AG10803 (cell line): ENCODE data around the gene SPSB4.
"Not testable (repeated sequence)": the region's sequence is repeated elsewhere in the genome, so short reads cannot be mapped to it uniquely, and the experiment has no call there.

Experiments used
- DNase-seq: peaks from one replicate; pipeline ENCODE4 v3.0.0; 2010; ENCODE audit warnings: low read depth
- H3K4me3 ChIP-seq: 2 replicates; pipeline ENCODE4 v1.5.1; 2011; ENCODE audit warnings: mild to moderate bottlenecking, low read length, control low read depth
- TF ChIP-seq, protein P1 (sequence below): conservative IDR thresholded peaks from 2 replicates; pipeline ENCODE4 v1.5.1; 2011; ENCODE audit warnings: mild to moderate bottlenecking, low read length, control low read depth, inconsistent platforms

Gene SPSB4

DNA sequence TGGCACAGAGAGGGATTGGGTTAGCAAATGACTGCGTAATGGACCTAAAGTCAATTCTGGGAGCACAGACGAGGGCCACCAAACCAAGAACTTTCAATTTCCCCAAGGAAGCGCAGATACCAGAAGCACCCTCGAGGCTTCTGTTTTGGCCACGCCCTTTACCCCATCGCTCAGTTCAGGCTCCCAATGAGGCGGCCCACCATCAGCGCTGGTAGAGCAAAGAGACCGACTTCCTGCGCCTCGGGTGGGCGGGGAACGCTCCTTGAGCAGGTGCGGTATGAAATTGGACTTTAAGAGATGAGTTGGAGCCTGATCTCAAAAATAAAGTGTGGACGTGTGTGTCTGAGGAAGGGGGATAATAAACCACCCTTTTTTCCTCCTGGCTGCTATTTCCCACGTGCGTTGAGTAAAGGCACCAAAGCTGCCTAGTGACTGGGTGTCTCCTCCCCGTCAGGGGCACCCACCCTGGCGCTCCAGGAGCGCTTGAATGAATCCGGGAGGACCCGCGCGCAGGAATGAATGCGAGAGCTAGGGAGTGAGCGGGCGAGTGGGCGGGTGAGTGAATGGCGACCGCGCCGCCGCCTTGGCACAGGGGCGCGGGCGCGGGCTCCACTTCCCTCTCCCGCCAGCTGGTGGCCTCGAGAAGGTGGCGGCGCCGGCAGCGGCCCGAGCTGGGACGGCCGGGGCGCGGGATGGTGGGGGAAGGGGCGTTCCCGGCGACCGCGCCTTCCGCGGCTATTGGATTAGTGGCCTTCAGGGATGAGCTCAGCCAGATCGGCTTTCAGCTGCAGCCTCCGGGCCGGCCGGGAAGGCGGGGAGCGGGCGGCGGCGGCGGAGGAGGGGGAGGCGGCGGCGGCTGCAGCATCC is at the start of gene SPSB4:
Gene SPSB4, plus strand, starts transcription at position 772 of the 867 bp plus-strand sequence. CDS start 14,758 bp downstream, outside the sequence.
- H3K4me3 ChIP-seq, result peak within 1 kb of the TSS; percentile 12; the same call in 1 of the 2 replicates
- DNase-seq, result peak; percentile 17
- TF ChIP-seq, protein P1, sequence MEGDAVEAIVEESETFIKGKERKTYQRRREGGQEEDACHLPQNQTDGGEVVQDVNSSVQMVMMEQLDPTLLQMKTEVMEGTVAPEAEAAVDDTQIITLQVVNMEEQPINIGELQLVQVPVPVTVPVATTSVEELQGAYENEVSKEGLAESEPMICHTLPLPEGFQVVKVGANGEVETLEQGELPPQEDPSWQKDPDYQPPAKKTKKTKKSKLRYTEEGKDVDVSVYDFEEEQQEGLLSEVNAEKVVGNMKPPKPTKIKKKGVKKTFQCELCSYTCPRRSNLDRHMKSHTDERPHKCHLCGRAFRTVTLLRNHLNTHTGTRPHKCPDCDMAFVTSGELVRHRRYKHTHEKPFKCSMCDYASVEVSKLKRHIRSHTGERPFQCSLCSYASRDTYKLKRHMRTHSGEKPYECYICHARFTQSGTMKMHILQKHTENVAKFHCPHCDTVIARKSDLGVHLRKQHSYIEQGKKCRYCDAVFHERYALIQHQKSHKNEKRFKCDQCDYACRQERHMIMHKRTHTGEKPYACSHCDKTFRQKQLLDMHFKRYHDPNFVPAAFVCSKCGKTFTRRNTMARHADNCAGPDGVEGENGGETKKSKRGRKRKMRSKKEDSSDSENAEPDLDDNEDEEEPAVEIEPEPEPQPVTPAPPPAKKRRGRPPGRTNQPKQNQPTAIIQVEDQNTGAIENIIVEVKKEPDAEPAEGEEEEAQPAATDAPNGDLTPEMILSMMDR, result no peak

DNA sequence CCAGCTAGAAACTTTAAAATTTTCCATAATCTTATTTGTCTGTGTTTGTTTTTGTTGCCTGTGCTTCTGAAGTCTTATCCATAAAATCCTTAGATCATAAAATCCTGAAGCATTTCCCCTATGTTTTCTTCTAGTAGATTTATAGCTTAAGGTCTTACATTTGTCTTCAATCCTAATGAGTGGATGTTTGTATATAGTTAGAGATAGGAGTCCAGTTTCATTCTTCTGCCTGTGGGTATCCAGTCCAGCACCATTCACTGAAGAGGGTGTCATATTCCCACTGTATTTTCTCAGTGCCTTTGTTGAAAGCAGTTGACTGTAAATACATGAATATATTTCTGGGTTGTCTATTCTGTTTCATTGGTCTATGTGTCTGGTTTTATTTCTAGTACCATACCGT is 44.8 kb upstream of the SPSB4 start:
- H3K4me3 ChIP-seq, result no peak overlapping the region
- TF ChIP-seq, protein P1, result no peak
- no peak for DNase-seq

DNA sequence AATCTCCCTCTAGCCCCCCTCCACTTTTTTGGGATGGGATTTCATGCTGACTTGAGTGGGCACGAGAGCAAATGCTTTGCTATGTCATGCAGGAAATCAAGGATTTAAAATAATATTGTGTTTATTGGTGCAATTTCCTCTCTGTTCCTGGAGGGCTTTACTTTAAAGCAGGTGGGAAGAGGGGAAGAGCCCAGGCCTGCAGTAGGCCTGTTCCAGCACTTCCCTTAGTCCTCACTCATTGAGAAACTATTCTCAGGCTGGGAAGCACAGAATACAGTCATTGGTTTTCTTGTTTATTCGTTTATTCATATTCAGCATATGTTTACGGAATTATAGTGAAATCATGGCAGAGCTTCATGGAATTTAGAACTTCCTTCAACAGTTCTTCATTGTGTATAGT is 41.7 kb upstream of the SPSB4 start:
- TF ChIP-seq, protein P1, result no peak
- DNase-seq, result no peak
- H3K4me3 ChIP-seq, result no peak overlapping the region

DNA sequence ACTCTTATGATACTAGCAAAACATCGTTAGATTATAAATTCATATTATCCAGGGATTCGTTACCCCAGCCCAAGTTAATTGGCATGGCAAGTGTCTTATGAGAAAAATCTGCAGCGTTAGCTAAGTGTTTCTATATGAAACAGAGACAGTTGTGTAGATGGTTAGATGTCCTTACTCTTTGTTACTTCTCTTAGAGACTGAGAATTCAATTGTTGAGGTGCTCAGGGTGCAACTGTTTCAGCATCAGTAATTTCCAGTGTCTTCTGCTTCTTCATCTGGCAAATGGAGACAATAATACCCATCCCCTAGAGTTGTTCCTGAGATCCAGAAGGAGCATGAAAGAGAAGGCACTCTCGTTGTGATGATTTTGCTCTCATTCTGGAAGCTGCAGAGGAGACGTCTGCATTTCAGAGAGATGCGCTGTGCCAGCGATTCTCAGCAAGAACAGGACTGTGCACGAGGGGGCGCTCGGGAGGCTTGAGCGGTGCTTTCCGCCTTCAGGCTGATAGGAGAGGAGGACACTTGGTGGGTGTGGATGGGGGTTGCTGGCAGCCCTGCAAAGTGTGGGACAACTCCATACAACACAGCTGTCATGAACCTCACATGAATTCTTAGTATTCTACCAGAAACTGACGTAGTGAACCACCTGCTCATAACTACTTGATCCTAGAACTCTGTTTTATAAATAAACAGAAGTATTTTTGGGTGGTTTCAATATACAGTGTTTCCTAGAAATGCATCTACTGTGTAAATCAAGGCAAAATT is 39.7 kb upstream of the SPSB4 start:
- TF ChIP-seq, protein P1, result peak; percentile 81
- DNase-seq, result peak; percentile 40
- H3K4me3 ChIP-seq, result no peak overlapping the region

DNA sequence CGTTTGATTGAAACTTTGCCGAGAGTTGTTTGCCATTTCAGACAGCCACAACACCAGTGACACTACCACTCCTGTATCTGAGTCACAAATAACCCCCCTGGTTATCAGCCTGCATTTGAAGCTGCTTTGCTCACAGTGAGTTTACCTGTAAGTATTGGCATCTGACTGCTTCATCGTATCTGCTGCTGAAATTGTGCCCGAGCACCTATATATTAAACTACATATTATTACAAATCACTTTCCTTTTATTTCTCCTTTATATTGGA is 39.2 kb upstream of the SPSB4 start:
- no peak overlapping the region for H3K4me3 ChIP-seq
- no peak for DNase-seq
- TF ChIP-seq, protein P1, result no peak

DNA sequence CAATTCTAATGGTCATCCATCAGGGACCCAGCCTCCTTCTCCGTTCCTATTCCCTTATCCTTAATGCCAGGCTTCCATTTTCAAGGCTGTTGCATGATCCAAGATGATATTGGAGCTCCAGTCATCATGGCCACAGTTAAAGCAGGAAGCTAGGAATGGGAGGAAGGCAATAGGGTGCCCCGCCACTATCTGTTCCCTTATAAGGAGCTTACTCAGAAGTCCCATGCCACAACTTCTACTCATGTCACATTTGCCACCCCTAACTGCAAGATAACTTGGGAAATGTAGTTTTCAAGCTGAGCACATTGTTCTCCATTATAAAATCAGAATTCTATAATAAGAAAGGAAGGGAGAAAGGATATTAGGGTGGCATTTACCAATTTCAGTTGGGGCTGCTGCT is 38.6 kb upstream of the SPSB4 start:
- TF ChIP-seq, protein P1, result no peak
- no peak for DNase-seq
- H3K4me3 ChIP-seq, result no peak overlapping the region

DNA sequence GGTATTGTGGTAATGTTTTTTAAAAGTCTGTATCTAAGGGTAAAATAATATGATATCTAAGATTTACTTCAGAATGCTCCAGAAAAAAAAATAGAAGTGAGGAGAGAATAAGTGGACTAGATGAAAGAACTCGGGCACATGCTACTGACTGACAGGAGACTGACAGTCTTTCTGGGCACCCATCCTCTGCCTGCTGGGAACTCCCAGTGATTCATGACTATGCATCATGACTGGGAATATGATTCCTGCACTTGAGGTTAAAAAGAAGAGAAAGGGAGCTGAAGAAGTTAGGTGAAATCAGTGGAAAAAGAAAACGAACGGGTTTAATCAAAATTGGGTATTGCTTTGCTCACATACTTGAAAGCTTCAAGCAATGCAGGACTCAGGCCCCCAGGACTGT is 35.7 kb upstream of the SPSB4 start:
- DNase-seq, result no peak
- TF ChIP-seq, protein P1, result no peak

DNA sequence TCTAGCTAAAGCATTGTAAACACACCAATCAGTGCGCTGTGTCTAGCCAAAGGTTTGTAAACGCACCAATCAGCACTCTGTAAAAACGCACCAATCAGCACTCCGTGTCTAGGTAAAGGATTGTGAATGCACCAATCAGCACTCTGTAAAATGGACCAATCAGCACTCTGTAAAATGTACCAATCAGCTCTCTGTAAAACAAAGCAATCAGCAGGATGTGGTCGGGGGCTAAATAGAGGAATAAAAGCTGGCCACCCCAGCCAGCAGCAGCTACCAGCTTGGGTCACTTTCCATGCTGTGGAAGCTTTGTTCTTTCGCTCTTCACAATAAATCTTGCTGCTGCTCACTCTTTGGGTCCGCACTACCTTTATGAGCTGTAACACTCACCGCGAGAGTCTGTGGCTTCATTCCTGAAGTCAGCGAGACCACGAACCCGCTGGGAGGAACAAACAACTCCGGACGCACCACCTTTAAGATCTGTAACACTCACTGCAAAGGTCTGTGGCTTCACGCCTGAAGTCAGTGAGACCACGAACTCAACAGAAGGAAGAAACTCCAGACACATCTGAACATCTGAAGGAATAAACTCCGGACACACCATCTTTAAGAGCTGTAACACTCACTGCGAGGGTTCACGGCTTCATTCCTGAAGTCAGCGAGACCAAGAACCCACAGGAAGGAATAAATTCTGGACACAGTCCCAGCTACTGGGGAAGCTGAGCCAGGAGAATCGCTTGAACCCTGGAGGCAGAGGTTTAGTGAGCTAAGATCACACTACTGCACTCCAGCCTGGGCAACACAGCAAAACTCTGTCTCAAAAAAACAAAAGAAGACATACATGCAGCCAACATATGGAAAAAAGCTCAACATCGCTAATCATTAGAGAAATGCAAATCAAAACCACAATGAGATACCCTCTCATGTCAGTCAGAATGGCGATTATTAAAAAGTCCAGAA is 33.5 kb upstream of the SPSB4 start:
- H3K4me3 ChIP-seq, DNase-seq: not testable (repeated sequence)

More for the DNA sequence above, 35.7 kb upstream of the SPSB4 start:
- H3K4me3 ChIP-seq, result no peak overlapping the region
